GM12878 (cell line): ENCODE data around the gene DLEC1. TPM values are rescaled to one million over a fixed set of nuclear protein-coding genes. Genes with fewer than 3 reads are reported as not detected.

Experiments used
- ATAC-seq: fragments of 200-7000 bp; cut with Tn5 transposase; 3 replicates; pipeline ENCODE4 v1.9.1; 2020; ENCODE audit warnings: mild to moderate bottlenecking, moderate library complexity
- BruUV-seq: library from RNA; stranded (reverse); fragments of 400-500 nt; replicated peaks from 2 replicates; lab custom pipeline; 2021; lab: Mats Ljungman, UMichigan
- CTCF ChIA-PET: fragments of 300-600 bp; sonication (Branson Sonifier 250); formaldehyde crosslinking; extraction: SDS; loops from one replicate; lab custom pipeline; 2021; ENCODE audit warnings: inconsistent platforms; lab: Yijun Ruan, JAX
- POLR2A ChIA-PET: fragments of 350-600 bp; formaldehyde crosslinking; extraction: SDS; loops from one replicate; lab custom pipeline; 2021; ENCODE audit warnings: inconsistent platforms; lab: Charles Lee
- RAD21 ChIA-PET: fragments of 300-600 bp; sonication (Branson Sonifier 250); formaldehyde crosslinking; loops from one replicate; lab custom pipeline; 2023; ENCODE audit warnings: antibody characterized with exemption; ENCODE audit not compliant: unreplicated experiment; lab: Charles Lee
- SMC1A ChIA-PET: fragments of 300-600 bp; sonication (Branson Sonifier 250); formaldehyde crosslinking; loops from one replicate; lab custom pipeline; 2023; ENCODE audit not compliant: unreplicated experiment, uncharacterized antibody; lab: Charles Lee
- DNase-seq: peaks from one replicate; pipeline ENCODE4 v3.0.0-alpha.2; 2011; ENCODE audit warnings: low read depth, low spot score
- FAIRE-seq: peaks from 3 replicates; lab custom pipeline; 2011; peaks lifted over from hg19 to GRCh38; lab: Jason Lieb, UNC
- H2AFZ ChIP-seq: 2 replicates; pipeline ENCODE4 v1.6.0; 2011; ENCODE audit warnings: low read depth, low read length, control low read depth; ENCODE audit not compliant: control insufficient read depth
- H3K27ac ChIP-seq: 2 replicates; pipeline ENCODE4 v1.5.1; 2011; ENCODE audit warnings: control low read depth; ENCODE audit not compliant: control insufficient read depth, insufficient read depth
- H3K27me3 ChIP-seq, 2 experiments: replicated peaks in 1 of 2; 2 replicates each; pipeline versions ENCODE4 v1.6.0 to v1.6.1; 2011; ENCODE audit warnings: low read length in 1 of 2; ENCODE audit not compliant: control insufficient read depth in 2 of 2, insufficient read depth in 2 of 2
- H3K36me3 ChIP-seq, 2 experiments: 2 replicates each; pipeline ENCODE4 v1.5.1; 2011; ENCODE audit warnings: low read length in 1 of 2; ENCODE audit not compliant: control insufficient read depth in 2 of 2, insufficient read depth in 2 of 2
- H3K4me1 ChIP-seq: 2 replicates; pipeline ENCODE4 v1.6.1; 2011; ENCODE audit warnings: mild to moderate bottlenecking, low read length, moderate library complexity, mixed read lengths; ENCODE audit not compliant: control insufficient read depth, insufficient read depth
- H3K4me2 ChIP-seq: 2 replicates; pipeline ENCODE4 v1.6.0; 2011; ENCODE audit warnings: control low read depth; ENCODE audit not compliant: control insufficient read depth, insufficient read depth
- H3K4me3 ChIP-seq: fragments of 200-600 bp; sonication (generic); 2 replicates; pipeline ENCODE4 v1.5.1; 2016
- H3K79me2 ChIP-seq: 2 replicates; pipeline ENCODE4 v1.6.0; 2011; ENCODE audit warnings: low read length; ENCODE audit not compliant: control insufficient read depth, insufficient read depth
- H3K9ac ChIP-seq: 2 replicates; pipeline ENCODE4 v1.8.0; 2011; ENCODE audit warnings: low read length, control low read depth, mixed read lengths; ENCODE audit not compliant: control insufficient read depth, insufficient read depth
- H3K9me3 ChIP-seq: replicated peaks from 3 replicates; pipeline ENCODE4 v1.5.1; 2011; ENCODE audit warnings: mild to moderate bottlenecking, low read length; ENCODE audit not compliant: control insufficient read depth, insufficient read depth
- H4K20me1 ChIP-seq: 2 replicates; pipeline ENCODE4 v1.6.0; 2011; ENCODE audit not compliant: control insufficient read depth, insufficient read depth
- ASH2L ChIP-seq: fragments of 300-600, 200-600 bp; sonication (generic); IDR thresholded peaks from 2 replicates; pipeline ENCODE4 v1.6.1; 2017; ENCODE audit warnings: low read depth, mild to moderate bottlenecking, borderline replicate concordance
- ATF2 ChIP-seq: IDR thresholded peaks from 2 replicates; pipeline ENCODE4 v1.6.1; 2012; ENCODE audit warnings: low read length, inconsistent platforms
- E4F1 ChIP-seq: fragments of 450-650 bp; IDR thresholded peaks from 2 replicates; pipeline ENCODE4 v1.6.1; 2018; ENCODE audit warnings: borderline replicate concordance, mild to moderate bottlenecking; ENCODE audit not compliant: partially characterized antibody
- ETV6 ChIP-seq, 2 experiments: fragments of 450-650 bp in 1 of 2; IDR thresholded peaks in 1 of 2; conservative IDR thresholded peaks in 1 of 2; 2 replicates each; pipeline ENCODE4 v1.6.1; 2014; ENCODE audit warnings: antibody characterized with exemption in 1 of 2, borderline replicate concordance in 1 of 2, low read depth in 1 of 2, mild to moderate bottlenecking in 1 of 2, moderate library complexity in 1 of 2
- IKZF2 ChIP-seq, 2 experiments: fragments of 450-650 bp; IDR thresholded peaks; 2 replicates each; pipeline ENCODE4 v1.6.1; 2017; ENCODE audit warnings: mild to moderate bottlenecking in 2 of 2, moderate library complexity in 2 of 2
- KAT2A ChIP-seq: conservative IDR thresholded peaks from 2 replicates; pipeline ENCODE4 v1.6.1; 2011; ENCODE audit warnings: low read depth, low read length; ENCODE audit not compliant: control insufficient read depth
- NFXL1 ChIP-seq: fragments of 450-650 bp; IDR thresholded peaks from 2 replicates; pipeline ENCODE4 v1.6.1; 2017; ENCODE audit warnings: antibody characterized with exemption, mild to moderate bottlenecking, borderline replicate concordance
- POLR2A ChIP-seq: IDR thresholded peaks from 2 replicates; pipeline ENCODE4 v1.6.1; 2011; ENCODE audit warnings: low read depth, mild to moderate bottlenecking, low read length
- STAT3 ChIP-seq: IDR thresholded peaks from 2 replicates; pipeline ENCODE4 v1.6.1; 2011; ENCODE audit warnings: low read depth, low read length, improper control_type of control experiment
- TCF7 ChIP-seq: IDR thresholded peaks from 2 replicates; pipeline ENCODE4 v1.6.1; 2014; ENCODE audit warnings: antibody characterized with exemption, borderline replicate concordance
- ZBTB40 ChIP-seq: fragments of 450-650 bp; IDR thresholded peaks from 2 replicates; pipeline ENCODE4 v1.6.1; 2016; ENCODE audit warnings: mild to moderate bottlenecking, moderate library complexity, borderline replicate concordance
- WGBS: methylation state at CpG from one replicate; pipeline ENCODE4 v1.1.6; 2016; ENCODE audit warnings: low lambda C conversion rate; ENCODE audit not compliant: insufficient replicate concordance, insufficient coverage; ENCODE audit errors: missing lambda C conversion rate; 5-methylcytosine and 5-hydroxymethylcytosine counted together
- in situ Hi-C: fragments of 300-500 bp; cut with MboI; formaldehyde crosslinking; loops from 9 replicates; pipeline ENCODE4 v1.14.3; 2018; ENCODE audit warnings: mixed read lengths
- intact Hi-C: fragments of 100-400 bp; cut with micrococcal nuclease; formaldehyde crosslinking; loops from one replicate; pipeline ENCODE4 v1.14.2; 2022; ENCODE audit not compliant: unreplicated experiment
- polyA plus RNA-seq, 11 experiments: library from polyadenylated mRNA; depleted of rRNA in 4 of 11; unstranded in 6 of 11; stranded (reverse) in 5 of 11; fragments of >200 nt; fragmentation: Nextera tagmentation in 4 of 11; fragmentation: Illumina TruSeq in 1 of 11; extraction: Ambion mirVana in 4 of 11; extraction: Trizol in 1 of 11; gene quantifications; 1 replicate in 1 of 11; 2 replicates in 10 of 11; pipeline versions ENCODE4 v1.2.1 to v1.2.3, GENCODE V29; 2011 to 2016; ENCODE audit warnings: inconsistent platforms in 2 of 11, missing spikeins in 2 of 11, low read depth in 1 of 11
- total RNA-seq, 4 experiments: library from RNA; depleted of rRNA in 3 of 4; stranded (reverse); fragments of >200 nt in 3 of 4; fragmentation: Illumina TruSeq in 1 of 4; extraction: Trizol in 1 of 4; gene quantifications; 2 replicates each; pipeline versions ENCODE4 v1.2.1 to v1.2.3, GENCODE V29; 2013 to 2021
- TF ChIP-seq, protein P1 (sequence below): IDR thresholded peaks from 2 replicates; pipeline ENCODE4 v1.6.1; 2012; ENCODE audit warnings: low read depth, low read length, improper control_type of control experiment
- TF ChIP-seq, protein P2 (sequence below): fragments of 450-650 bp; IDR thresholded peaks from 2 replicates; pipeline ENCODE4 v1.6.1; 2016; ENCODE audit warnings: mild to moderate bottlenecking

Gene DLEC1
- total and polyA plus RNA-seq, 10 of the 15 experiments (the other 5 are each of a cell fraction or from before 2014, with no cell fraction given), result 0.03 to 0.29 (median 0.07) TPM; not detected in 3

DNA sequence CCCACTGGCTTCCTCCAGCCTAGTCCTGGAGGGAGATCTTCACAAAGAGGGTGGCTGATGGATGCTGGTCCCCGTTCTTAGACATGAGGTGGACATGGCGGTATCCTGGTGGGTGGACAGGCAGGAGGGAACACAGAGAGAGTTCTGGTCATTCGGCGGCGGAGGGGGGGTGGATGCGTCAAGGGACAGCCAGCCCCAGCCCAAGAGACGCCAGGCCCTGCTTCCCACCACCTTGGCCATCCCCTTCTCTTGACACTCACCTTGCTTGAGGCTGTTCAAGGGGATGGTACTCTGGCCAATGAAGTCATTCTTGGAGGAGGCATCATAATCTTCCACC lies 31.3 kb upstream of the DLEC1 start:
- ChIA-PET SMC1A (no interaction called here), RAD21 (no interaction called here), POLR2A (no interaction called here), CTCF (interaction anchor here (1.1 kb wide), 1 partner anchor 340 kb away, joined by 3 read pairs; no protein-coding TSS in a partner anchor)
- H3K4me2 ChIP-seq, result no peak overlapping the region
- no peaks in the 10 kb centered on the region for H3K27me3 ChIP-seq
- H3K9me3 ChIP-seq, result no peaks in the 10 kb centered on the region
- H3K4me3 ChIP-seq, result no peak overlapping the region
- DNase-seq (no peak), ATAC-seq (no peak), FAIRE-seq (no peak)
- H3K27ac ChIP-seq, result no peak overlapping the region
- BruUV-seq, result no TSS peak
- intact Hi-C loops (no loop called here), in situ Hi-C loops (no loop called here)
- no peaks in the 10 kb centered on the region; a peak in 2 of 4 replicates for H3K36me3 ChIP-seq
- no peak overlapping the region for H2AFZ ChIP-seq
- H3K4me1 ChIP-seq, result no peaks in the 10 kb centered on the region; the same call in 1 of the 2 replicates
- 79% methylated on average over 7 of the region's 7 CpGs for WGBS
- no peak overlapping the region for H3K9ac ChIP-seq
- H4K20me1 ChIP-seq, result no peaks in the 10 kb centered on the region
- H3K79me2 ChIP-seq, result no peaks in the 10 kb centered on the region
- TF ChIP-seq, protein P1, sequence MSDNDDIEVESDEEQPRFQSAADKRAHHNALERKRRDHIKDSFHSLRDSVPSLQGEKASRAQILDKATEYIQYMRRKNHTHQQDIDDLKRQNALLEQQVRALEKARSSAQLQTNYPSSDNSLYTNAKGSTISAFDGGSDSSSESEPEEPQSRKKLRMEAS, result no peak
- no peak for TF ChIP-seq POLR2A
- TF ChIP-seq E4F1, result no peak
- TF ChIP-seq NFXL1, result no peak
- TF ChIP-seq STAT3, result no peak
- TF ChIP-seq ATF2, result no peak
- no peak for TF ChIP-seq IKZF2 (IDR thresholded peaks at IDR 0.05)
- TF ChIP-seq KAT2A, result no peak
- TF ChIP-seq TCF7, result no peak
- no peak for TF ChIP-seq ASH2L
- no peak for TF ChIP-seq ETV6 (conservative IDR thresholded peaks at IDR 0.05 in 1 of 2, IDR thresholded peaks at IDR 0.05 in 1 of 2; ENCODE audit: borderline replicate concordance in 1 of 2, low read depth in 1 of 2)
- no peak for TF ChIP-seq ZBTB40
- TF ChIP-seq, protein P2, sequence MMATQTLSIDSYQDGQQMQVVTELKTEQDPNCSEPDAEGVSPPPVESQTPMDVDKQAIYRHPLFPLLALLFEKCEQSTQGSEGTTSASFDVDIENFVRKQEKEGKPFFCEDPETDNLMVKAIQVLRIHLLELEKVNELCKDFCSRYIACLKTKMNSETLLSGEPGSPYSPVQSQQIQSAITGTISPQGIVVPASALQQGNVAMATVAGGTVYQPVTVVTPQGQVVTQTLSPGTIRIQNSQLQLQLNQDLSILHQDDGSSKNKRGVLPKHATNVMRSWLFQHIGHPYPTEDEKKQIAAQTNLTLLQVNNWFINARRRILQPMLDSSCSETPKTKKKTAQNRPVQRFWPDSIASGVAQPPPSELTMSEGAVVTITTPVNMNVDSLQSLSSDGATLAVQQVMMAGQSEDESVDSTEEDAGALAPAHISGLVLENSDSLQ, result no peak
